HTERT RPE-1 (cell line): ENCODE measurements around the gene RNPEP.
"Not testable (repeated sequence)": the region's sequence is repeated elsewhere in the genome, so short reads cannot be mapped to it uniquely, and the experiment has no call there.

Source experiments
- in situ Hi-C: fragments of 300-500 bp; cut with MboI; formaldehyde crosslinking; loops from 4 replicates; pipeline ENCODE4 v1.14.3; 2020; ENCODE audit warnings: low sequenced_read_pairs

RNPEP gene

GRCh38 chr1:201982623-201983379, at the start of gene RNPEP:
TSS of gene RNPEP (plus strand) at chr1:201982648. CDS start at chr1:201982667, 19 bp downstream.
- in situ Hi-C loops: no loop called here

GRCh38 chr1:201933840-201934430, 48.5 kb upstream of the RNPEP start:
- in situ Hi-C loops: no loop called here

- in situ Hi-C loops: no loop called here
These were observed 44.7 kb upstream of the RNPEP start for GRCh38 chr1:201937624-201938213.

- in situ Hi-C loops: no loop called here
These were observed 43.9 kb upstream of the RNPEP start for GRCh38 chr1:201938440-201939035.

GRCh38 chr1:201939148-201939547, 43.3 kb upstream of the RNPEP start:
- in situ Hi-C loops: no loop called here

GRCh38 chr1:201939574-201939973, 42.9 kb upstream of the RNPEP start:
- in situ Hi-C loops: no loop called here

GRCh38 chr1:201940316-201940715, 42.1 kb upstream of the RNPEP start:
- in situ Hi-C loops: not testable (repeated sequence)

GRCh38 chr1:201941420-201942128, 40.9 kb upstream of the RNPEP start:
- in situ Hi-C loops: no loop called here

GRCh38 chr1:201942129-201942495, 40.3 kb upstream of the RNPEP start:
- in situ Hi-C loops: no loop called here

GRCh38 chr1:201944002-201944401, 38.4 kb upstream of the RNPEP start:
- in situ Hi-C loops: no loop called here

GRCh38 chr1:201944639-201945038, 37.8 kb upstream of the RNPEP start:
- in situ Hi-C loops: no loop called here

- in situ Hi-C loops: no loop called here
These were observed 37.3 kb upstream of the RNPEP start for GRCh38 chr1:201945157-201945556.

GRCh38 chr1:201945863-201946223, 36.6 kb upstream of the RNPEP start:
- in situ Hi-C loops: no loop called here

GRCh38 chr1:201946224-201946908, 36.1 kb upstream of the RNPEP start, which contains the start of gene LMOD1:
TSS of gene LMOD1 (minus strand) at chr1:201946548. CDS start at chr1:201946340, 208 bp downstream.
- in situ Hi-C loops: no loop called here

GRCh38 chr1:201947697-201948008, 34.8 kb upstream of the RNPEP start:
- in situ Hi-C loops: no loop called here

GRCh38 chr1:201949491-201949890, 33.0 kb upstream of the RNPEP start:
- in situ Hi-C loops: no loop called here

- in situ Hi-C loops: no loop called here
These were observed 28.0 kb upstream of the RNPEP start for GRCh38 chr1:201954263-201955008.

- in situ Hi-C loops: no loop called here
These were observed 27.3 kb upstream of the RNPEP start, which contains the start of gene TIMM17A for GRCh38 chr1:201955009-201955728. TSS of gene TIMM17A (plus strand) at chr1:201955503. CDS start at chr1:201955527, 24 bp downstream.

GRCh38 chr1:201955729-201956143, 26.7 kb upstream of the RNPEP start:
- in situ Hi-C loops: no loop called here
